Measurements from ENCODE around the gene INAVA.
"Not testable (repeated sequence)": the region's sequence is repeated elsewhere in the genome, so short reads cannot be mapped to it uniquely, and the experiment has no call there.

Gene INAVA

DNA sequence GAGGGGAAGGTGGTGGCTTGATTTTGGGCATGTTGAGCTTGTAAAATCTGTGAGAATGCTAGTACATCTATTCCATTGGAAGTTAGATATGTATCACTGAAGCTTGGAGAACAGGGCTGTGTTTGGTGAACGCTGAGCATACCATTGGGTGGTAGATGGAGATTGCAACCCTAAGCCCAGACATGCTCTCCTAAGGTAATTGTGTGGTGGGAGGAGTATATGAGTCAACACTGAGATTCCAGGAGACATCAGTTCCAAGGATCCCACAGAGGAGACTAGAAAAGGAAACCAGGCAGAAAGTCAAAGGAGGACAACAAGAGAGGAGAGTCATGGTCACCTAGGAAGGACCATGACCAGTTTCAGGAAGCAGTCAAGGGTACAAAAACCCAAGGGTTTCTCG, 68.4 kb downstream of the INAVA start:
- no peak for DNase-seq (ENCODE audit: low read depth)

DNA sequence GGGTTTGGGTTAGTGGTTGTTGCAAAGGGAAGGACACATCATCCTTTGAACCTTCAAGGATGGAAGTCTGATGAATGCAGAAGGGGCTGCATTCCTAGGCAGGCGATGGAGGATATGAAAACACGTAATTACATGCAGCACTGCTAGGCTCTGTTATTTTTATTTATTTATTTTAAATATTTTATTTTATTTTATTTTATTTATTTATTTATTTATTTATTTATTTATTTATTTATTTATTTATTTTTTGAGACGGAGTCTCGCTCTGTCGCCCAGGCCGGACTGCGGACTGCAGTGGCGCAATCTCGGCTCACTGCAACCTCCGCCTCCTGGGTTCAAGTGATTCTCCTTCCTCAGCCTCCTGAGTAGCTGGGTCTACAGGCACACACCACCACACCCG, 69.2 kb downstream of the INAVA start:
- not testable (repeated sequence) for DNase-seq (ENCODE audit: low read depth)

Data from stimulated activated CD8-positive, alpha-beta memory T cell treated with anti-CD3 and anti-CD28 coated beads, Interleukin-4, amount 100 ng/mL, for 24 hours (primary cell).